ENCODE measurements around the gene ADARB2. TPM values are rescaled to one million over a fixed set of nuclear protein-coding genes. Genes with fewer than 3 reads are reported as not detected.

ADARB2 gene
- total and polyA plus RNA-seq, 4 donors: 0.55 to 0.70 (median 0.59) TPM; not detected in 1

GRCh38 chr10:1170867-1171180 is 566.5 kb downstream of the ADARB2 start:
- Histone ChIP-seq H3K9ac (ENCODE audit: low read depth in 1 of 2, low read length in 2 of 2) (no peak overlapping the region), H3K27me3 (ENCODE audit: control insufficient read depth in 4 of 4, insufficient read depth in 4 of 4, low read length in 3 of 4) (peaks cover 0 to 3% (median 0%) of the 10 kb centered on the region in 4 donors), H3K36me3 (ENCODE audit: control insufficient read depth in 4 of 4, insufficient read depth in 3 of 4, low read depth in 1 of 4, low read length in 3 of 4) (no peaks in the 10 kb centered on the region), H3K27ac (ENCODE audit: low read depth in 1 of 2, low read length in 2 of 2) (no peak overlapping the region), H3K9me3 (ENCODE audit: control insufficient read depth in 4 of 4, low read length in 3 of 4) (no peaks in the 10 kb centered on the region), H3K4me1 (ENCODE audit: control insufficient read depth in 4 of 4, insufficient read depth in 4 of 4, low read length in 3 of 4) (no peaks in the 10 kb centered on the region), H3K4me3 (ENCODE audit: low read depth in 1 of 3, low read length in 3 of 3) (no peak overlapping the region)
- TF ChIP-seq CTCF (IDR thresholded peaks at IDR 0.05; ENCODE audit: low read depth, low read length, missing input control) (no peak), HNF4A (conservative IDR thresholded peaks at IDR 0.05) (no peak), TAF1 (conservative IDR thresholded peaks at IDR 0.05) (no peak), JUND (IDR thresholded peaks at IDR 0.05) (no peak), RAD21 (IDR thresholded peaks at IDR 0.05) (no peak), ZBTB33 (IDR thresholded peaks at IDR 0.05) (no peak), RXRA (IDR thresholded peaks at IDR 0.05) (no peak), GABPA (IDR thresholded peaks at IDR 0.05 in 1 of 2, conservative IDR thresholded peaks at IDR 0.05 in 1 of 2) (no peak), FOXA1 (IDR thresholded peaks at IDR 0.05) (no peak), MAX (IDR thresholded peaks at IDR 0.05) (no peak), YY1 (IDR thresholded peaks at IDR 0.05) (no peak), HNF4G (IDR thresholded peaks at IDR 0.05) (no peak), FOXA2 (IDR thresholded peaks at IDR 0.05) (no peak), EGR1 (IDR thresholded peaks at IDR 0.05; ENCODE audit: low read depth in 2 of 2) (no peak), SP1 (IDR thresholded peaks at IDR 0.05) (no peak), NR2F2 (IDR thresholded peaks at IDR 0.05) (no peak)
- TF ChIP-seq, protein P1, sequence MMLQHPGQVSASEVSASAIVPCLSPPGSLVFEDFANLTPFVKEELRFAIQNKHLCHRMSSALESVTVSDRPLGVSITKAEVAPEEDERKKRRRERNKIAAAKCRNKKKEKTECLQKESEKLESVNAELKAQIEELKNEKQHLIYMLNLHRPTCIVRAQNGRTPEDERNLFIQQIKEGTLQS (IDR thresholded peaks at IDR 0.05): no peak
- TF ChIP-seq, protein P2, sequence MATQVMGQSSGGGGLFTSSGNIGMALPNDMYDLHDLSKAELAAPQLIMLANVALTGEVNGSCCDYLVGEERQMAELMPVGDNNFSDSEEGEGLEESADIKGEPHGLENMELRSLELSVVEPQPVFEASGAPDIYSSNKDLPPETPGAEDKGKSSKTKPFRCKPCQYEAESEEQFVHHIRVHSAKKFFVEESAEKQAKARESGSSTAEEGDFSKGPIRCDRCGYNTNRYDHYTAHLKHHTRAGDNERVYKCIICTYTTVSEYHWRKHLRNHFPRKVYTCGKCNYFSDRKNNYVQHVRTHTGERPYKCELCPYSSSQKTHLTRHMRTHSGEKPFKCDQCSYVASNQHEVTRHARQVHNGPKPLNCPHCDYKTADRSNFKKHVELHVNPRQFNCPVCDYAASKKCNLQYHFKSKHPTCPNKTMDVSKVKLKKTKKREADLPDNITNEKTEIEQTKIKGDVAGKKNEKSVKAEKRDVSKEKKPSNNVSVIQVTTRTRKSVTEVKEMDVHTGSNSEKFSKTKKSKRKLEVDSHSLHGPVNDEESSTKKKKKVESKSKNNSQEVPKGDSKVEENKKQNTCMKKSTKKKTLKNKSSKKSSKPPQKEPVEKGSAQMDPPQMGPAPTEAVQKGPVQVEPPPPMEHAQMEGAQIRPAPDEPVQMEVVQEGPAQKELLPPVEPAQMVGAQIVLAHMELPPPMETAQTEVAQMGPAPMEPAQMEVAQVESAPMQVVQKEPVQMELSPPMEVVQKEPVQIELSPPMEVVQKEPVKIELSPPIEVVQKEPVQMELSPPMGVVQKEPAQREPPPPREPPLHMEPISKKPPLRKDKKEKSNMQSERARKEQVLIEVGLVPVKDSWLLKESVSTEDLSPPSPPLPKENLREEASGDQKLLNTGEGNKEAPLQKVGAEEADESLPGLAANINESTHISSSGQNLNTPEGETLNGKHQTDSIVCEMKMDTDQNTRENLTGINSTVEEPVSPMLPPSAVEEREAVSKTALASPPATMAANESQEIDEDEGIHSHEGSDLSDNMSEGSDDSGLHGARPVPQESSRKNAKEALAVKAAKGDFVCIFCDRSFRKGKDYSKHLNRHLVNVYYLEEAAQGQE (IDR thresholded peaks at IDR 0.05): no peak
- WGBS: 94% methylated on average over 13 of the region's 13 CpGs
- no peak for DNase-seq (ENCODE audit: low spot score)
